HL-60 (cell line): ENCODE measurements around the gene RUSC1.

Source experiments
- DNase-seq, 2 experiments: peaks; one replicate each; pipeline ENCODE4 v3.0.0-alpha.2; 2010 to 2020; ENCODE audit warnings: low read depth in 1 of 2, low spot score in 1 of 2
- H3K27ac ChIP-seq: fragments of 250-450 bp; sonication (Bioruptor Pico); replicated peaks from 2 replicates; pipeline ENCODE4 v1.5.1; 2020; ENCODE audit warnings: mild to moderate bottlenecking, moderate library complexity
- H3K27me3 ChIP-seq: fragments of 250-450 bp; sonication (Bioruptor Pico); 2 replicates; pipeline ENCODE4 v1.5.1; 2021; ENCODE audit warnings: mild to moderate bottlenecking, moderate library complexity; ENCODE audit not compliant: insufficient read depth, poor library complexity, severe bottlenecking
- H3K4me3 ChIP-seq: replicated peaks from 2 replicates; pipeline ENCODE4 v1.5.1; 2011; ENCODE audit warnings: mild to moderate bottlenecking, control low read depth, low read length; ENCODE audit not compliant: insufficient read depth
- GABPA ChIP-seq: IDR thresholded peaks from 2 replicates; pipeline ENCODE4 v1.6.1; 2012; ENCODE audit warnings: low read depth
- POLR2AphosphoS5 ChIP-seq: IDR thresholded peaks from 2 replicates; pipeline ENCODE4 v1.6.1; 2012; ENCODE audit warnings: low read depth
- SPI1 ChIP-seq: IDR thresholded peaks from 2 replicates; pipeline ENCODE4 v1.6.1; 2012; ENCODE audit warnings: low read depth, mild to moderate bottlenecking, borderline replicate concordance
- TF ChIP-seq, protein P1 (sequence below): IDR thresholded peaks from one replicate; pipeline ENCODE4 v1.5.1; 2011; ENCODE audit warnings: low read length, control low read depth, inconsistent platforms; ENCODE audit not compliant: insufficient read depth
- TF ChIP-seq, protein P2 (sequence below): IDR thresholded peaks from 2 replicates; pipeline ENCODE4 v1.6.1; 2012; ENCODE audit warnings: low read depth; ENCODE audit not compliant: insufficient replicate concordance

The RUSC1 gene

DNA sequence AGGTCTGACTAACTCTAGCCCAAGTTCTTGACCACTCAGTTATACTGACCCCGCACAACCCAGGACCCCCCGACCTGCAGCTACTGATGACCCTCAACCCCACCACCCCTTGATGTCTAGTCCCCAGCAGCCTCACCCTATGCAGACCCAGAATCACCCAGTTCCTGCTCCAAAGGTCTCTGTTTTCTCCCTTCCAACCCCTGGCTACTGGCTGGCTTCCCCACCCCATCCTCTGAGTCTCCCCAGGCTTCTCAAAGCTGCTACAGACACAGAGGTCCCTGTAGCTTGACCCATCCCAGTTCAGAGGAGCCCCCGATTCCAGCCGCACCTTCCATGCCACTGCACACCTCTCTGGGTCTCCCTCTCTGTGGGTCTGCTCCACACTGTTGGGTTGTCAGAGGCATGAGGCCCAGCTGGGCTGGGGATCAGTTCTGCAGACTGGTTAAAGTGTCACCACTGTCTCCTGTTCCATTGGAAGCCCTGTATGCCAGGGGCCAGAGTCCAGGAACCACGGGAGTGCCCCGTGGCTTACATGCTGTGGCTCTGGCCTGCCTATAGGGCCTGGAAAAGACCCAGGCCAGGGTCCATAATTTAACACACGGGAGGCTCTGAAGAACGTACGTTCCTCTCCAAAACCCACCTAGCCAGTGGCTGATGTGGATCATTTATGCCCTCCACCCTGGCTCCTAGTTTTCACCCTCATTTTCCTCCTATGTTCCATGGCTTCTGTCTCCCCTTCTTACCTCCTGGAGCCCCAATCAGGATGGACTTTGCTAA, 20.0 kb upstream of the RUSC1 start:
- TF ChIP-seq SPI1 (no peak), POLR2AphosphoS5 (no peak), GABPA (no peak)
- TF ChIP-seq, protein P1, sequence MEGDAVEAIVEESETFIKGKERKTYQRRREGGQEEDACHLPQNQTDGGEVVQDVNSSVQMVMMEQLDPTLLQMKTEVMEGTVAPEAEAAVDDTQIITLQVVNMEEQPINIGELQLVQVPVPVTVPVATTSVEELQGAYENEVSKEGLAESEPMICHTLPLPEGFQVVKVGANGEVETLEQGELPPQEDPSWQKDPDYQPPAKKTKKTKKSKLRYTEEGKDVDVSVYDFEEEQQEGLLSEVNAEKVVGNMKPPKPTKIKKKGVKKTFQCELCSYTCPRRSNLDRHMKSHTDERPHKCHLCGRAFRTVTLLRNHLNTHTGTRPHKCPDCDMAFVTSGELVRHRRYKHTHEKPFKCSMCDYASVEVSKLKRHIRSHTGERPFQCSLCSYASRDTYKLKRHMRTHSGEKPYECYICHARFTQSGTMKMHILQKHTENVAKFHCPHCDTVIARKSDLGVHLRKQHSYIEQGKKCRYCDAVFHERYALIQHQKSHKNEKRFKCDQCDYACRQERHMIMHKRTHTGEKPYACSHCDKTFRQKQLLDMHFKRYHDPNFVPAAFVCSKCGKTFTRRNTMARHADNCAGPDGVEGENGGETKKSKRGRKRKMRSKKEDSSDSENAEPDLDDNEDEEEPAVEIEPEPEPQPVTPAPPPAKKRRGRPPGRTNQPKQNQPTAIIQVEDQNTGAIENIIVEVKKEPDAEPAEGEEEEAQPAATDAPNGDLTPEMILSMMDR = no peak
- TF ChIP-seq, protein P2, sequence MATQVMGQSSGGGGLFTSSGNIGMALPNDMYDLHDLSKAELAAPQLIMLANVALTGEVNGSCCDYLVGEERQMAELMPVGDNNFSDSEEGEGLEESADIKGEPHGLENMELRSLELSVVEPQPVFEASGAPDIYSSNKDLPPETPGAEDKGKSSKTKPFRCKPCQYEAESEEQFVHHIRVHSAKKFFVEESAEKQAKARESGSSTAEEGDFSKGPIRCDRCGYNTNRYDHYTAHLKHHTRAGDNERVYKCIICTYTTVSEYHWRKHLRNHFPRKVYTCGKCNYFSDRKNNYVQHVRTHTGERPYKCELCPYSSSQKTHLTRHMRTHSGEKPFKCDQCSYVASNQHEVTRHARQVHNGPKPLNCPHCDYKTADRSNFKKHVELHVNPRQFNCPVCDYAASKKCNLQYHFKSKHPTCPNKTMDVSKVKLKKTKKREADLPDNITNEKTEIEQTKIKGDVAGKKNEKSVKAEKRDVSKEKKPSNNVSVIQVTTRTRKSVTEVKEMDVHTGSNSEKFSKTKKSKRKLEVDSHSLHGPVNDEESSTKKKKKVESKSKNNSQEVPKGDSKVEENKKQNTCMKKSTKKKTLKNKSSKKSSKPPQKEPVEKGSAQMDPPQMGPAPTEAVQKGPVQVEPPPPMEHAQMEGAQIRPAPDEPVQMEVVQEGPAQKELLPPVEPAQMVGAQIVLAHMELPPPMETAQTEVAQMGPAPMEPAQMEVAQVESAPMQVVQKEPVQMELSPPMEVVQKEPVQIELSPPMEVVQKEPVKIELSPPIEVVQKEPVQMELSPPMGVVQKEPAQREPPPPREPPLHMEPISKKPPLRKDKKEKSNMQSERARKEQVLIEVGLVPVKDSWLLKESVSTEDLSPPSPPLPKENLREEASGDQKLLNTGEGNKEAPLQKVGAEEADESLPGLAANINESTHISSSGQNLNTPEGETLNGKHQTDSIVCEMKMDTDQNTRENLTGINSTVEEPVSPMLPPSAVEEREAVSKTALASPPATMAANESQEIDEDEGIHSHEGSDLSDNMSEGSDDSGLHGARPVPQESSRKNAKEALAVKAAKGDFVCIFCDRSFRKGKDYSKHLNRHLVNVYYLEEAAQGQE = no peak
- H3K4me3 ChIP-seq = no peak overlapping the region
- H3K27ac ChIP-seq = no peak overlapping the region
- H3K27me3 ChIP-seq = no peaks in the 10 kb centered on the region
- no peak for DNase-seq

DNA sequence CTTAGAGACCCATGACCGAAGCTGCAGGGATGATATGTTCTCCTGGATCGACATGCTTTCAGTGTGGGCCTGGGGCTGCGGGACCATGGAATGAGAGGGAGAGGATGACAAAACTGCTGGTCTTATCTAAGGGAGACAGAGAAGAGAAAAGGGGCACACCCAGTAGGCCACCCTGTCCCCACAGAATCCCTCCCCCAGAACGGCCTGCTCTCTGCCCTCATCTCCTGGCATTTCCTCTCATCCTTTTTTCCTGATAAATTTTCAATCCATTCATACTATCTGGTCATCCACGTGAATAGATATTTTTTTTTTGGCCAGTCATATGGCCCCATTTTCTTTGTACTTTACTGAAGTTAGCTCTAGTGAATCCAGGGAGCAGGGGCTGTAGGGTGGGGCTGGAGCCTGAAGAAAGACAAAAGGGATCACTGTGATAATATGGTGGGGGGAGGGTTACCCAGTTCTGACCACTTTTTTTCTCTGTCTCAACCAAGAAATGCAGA, 19.3 kb upstream of the RUSC1 start, which contains the start of gene PKLR:
Gene PKLR (minus strand): TSS at position 97 of the 500 bp plus-strand sequence. CDS start 43 bp downstream, at position 54.
- no peak for DNase-seq
- Histone ChIP-seq H3K27me3 (no peaks in the 10 kb centered on the region), H3K4me3 (no peak within 1 kb of the TSS), H3K27ac (no peak within 1 kb of the TSS)
- no peak for TF ChIP-seq POLR2AphosphoS5
- TF ChIP-seq, protein P1 = no peak
- no peak for TF ChIP-seq GABPA
- TF ChIP-seq SPI1 = no peak
- TF ChIP-seq, protein P2 = no peak

DNA sequence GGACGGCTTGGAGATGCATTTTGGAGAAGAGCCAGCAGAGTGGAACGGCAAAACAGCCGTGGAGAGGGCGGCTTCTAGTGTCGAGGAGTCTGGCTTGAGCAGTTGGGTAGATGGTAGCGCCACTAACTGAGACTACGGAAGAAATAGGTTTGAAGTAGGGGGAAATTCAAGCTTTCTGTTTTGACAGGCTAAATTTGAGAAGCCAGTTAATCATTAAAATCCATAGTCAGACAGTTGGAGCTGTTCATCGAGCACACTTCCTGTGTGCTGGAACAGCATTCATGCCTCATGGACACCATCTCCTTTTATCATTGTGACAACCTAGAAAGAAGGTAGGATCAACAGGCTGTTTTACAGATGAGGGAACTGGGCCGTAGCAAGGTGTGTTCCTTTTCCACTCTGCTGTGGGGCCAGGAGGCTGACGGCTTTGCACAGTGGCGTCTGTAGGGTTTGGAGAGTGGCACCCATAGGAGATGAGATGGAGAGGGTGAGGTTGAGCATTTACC, 16.1 kb upstream of the RUSC1 start:
- Histone ChIP-seq H3K27me3 (no peaks in the 10 kb centered on the region), H3K27ac (no peak overlapping the region), H3K4me3 (no peak overlapping the region)
- TF ChIP-seq GABPA = no peak
- no peak for TF ChIP-seq SPI1
- TF ChIP-seq, protein P1 = no peak
- TF ChIP-seq POLR2AphosphoS5 = no peak
- TF ChIP-seq, protein P2 = no peak
- no peak for DNase-seq
